HFF-Myc (cell line): ENCODE measurements around the gene SUGP2.

ENCODE experiments used
- DNase-seq: peaks from one replicate; pipeline ENCODE4 v3.0.0-alpha.2; 2011; ENCODE audit warnings: low read depth; ENCODE audit errors: extremely low read depth
- H3K4me3 ChIP-seq: replicated peaks from 2 replicates; pipeline ENCODE4 v1.5.1; 2011; ENCODE audit warnings: low read depth, mild to moderate bottlenecking, control low read depth, low read length
- TF ChIP-seq, protein P1 (sequence below): IDR thresholded peaks from 2 replicates; pipeline ENCODE4 v1.5.1; 2012; ENCODE audit warnings: mild to moderate bottlenecking, low read depth, low read length, control low read depth; ENCODE audit errors: missing control alignments

The SUGP2 gene

GRCh38 chr19:19050104-19050503 is 16.8 kb upstream of the SUGP2 start:
- no peak for DNase-seq
- TF ChIP-seq, protein P1, sequence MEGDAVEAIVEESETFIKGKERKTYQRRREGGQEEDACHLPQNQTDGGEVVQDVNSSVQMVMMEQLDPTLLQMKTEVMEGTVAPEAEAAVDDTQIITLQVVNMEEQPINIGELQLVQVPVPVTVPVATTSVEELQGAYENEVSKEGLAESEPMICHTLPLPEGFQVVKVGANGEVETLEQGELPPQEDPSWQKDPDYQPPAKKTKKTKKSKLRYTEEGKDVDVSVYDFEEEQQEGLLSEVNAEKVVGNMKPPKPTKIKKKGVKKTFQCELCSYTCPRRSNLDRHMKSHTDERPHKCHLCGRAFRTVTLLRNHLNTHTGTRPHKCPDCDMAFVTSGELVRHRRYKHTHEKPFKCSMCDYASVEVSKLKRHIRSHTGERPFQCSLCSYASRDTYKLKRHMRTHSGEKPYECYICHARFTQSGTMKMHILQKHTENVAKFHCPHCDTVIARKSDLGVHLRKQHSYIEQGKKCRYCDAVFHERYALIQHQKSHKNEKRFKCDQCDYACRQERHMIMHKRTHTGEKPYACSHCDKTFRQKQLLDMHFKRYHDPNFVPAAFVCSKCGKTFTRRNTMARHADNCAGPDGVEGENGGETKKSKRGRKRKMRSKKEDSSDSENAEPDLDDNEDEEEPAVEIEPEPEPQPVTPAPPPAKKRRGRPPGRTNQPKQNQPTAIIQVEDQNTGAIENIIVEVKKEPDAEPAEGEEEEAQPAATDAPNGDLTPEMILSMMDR: no peak

GRCh38 chr19:19049406-19049805 is 16.1 kb upstream of the SUGP2 start:
- no peak overlapping the region for H3K4me3 ChIP-seq
- TF ChIP-seq, protein P1: no peak
- DNase-seq: no peak

More at GRCh38 chr19:19050104-19050503, 16.8 kb upstream of the SUGP2 start:
- H3K4me3 ChIP-seq: no peak overlapping the region

GRCh38 chr19:19043881-19044280 is 10.6 kb upstream of the SUGP2 start:
- TF ChIP-seq, protein P1: no peak
- H3K4me3 ChIP-seq: no peak overlapping the region
- DNase-seq: no peak

GRCh38 chr19:19043481-19043880 is 10.2 kb upstream of the SUGP2 start:
- no peak for DNase-seq
- TF ChIP-seq, protein P1: no peak
- no peak overlapping the region for H3K4me3 ChIP-seq

GRCh38 chr19:19042732-19043280 is 9.5 kb upstream of the SUGP2 start:
- TF ChIP-seq, protein P1: no peak
- DNase-seq: no peak
- no peak overlapping the region for H3K4me3 ChIP-seq

DNA sequence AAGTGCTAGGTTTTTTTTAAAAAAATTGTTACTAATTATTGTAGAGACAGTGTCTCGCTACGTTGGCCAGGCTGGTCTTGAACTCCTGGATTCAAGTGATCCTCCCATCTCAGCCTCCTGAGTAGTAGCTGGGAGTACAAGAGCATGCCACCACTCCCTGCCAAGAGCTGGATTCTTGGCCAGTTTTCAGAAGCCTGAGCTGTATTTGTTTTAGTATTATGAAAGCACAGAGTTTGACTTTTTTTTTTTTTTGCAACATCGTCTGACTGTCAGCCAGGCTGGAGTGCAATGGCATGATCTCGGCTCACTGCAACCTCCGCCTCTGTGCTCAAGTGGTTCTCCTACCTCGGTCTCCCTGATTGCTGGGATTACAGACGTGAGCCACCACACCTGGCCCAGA is 7.1 kb upstream of the SUGP2 start:
- H3K4me3 ChIP-seq: no peak overlapping the region
- DNase-seq: no peak
- TF ChIP-seq, protein P1: no peak

- no peak for DNase-seq
- TF ChIP-seq, protein P1: no peak
- H3K4me3 ChIP-seq: no peak overlapping the region
These were observed 6.6 kb upstream of the SUGP2 start for GRCh38 chr19:19039901-19040300.
